ENCODE data around the gene CNTNAP5. TPM values are rescaled to one million over a fixed set of nuclear protein-coding genes. Genes with fewer than 3 reads are reported as not detected.

The CNTNAP5 gene
- total and polyA plus RNA-seq, 2 experiments from 2014 or later, result 0.28 TPM; not detected in 1

GRCh38 chr2:124639524-124639923 lies 614.4 kb downstream of the CNTNAP5 start:
- H3K27me3 ChIP-seq, result no peaks in the 10 kb centered on the region
- H3K4me1 ChIP-seq (ENCODE audit: insufficient read depth), result no peaks in the 10 kb centered on the region
- H3K4me2 ChIP-seq, result no peak overlapping the region
- H3K36me3 ChIP-seq (replicated peaks; ENCODE audit: insufficient read depth, low read depth), result no peaks in the 10 kb centered on the region
- H4K20me1 ChIP-seq (ENCODE audit: insufficient read depth, poor library complexity, severe bottlenecking), result no peaks in the 10 kb centered on the region
- TF ChIP-seq EZH2phosphoT487 (IDR thresholded peaks at IDR 0.05; ENCODE audit: low read depth, severe bottlenecking, unreplicated experiment), result no peak
- TF ChIP-seq CTCF (IDR thresholded peaks at IDR 0.05; ENCODE audit: poor library complexity), result no peak
- TF ChIP-seq EZH2 (IDR thresholded peaks at IDR 0.05; ENCODE audit: borderline replicate concordance), result no peak
- no peak overlapping the region for H3K27ac ChIP-seq
- H2AFZ ChIP-seq, result no peak overlapping the region
- DNase-seq (ENCODE audit: low spot score), result no peak
- no peak overlapping the region for H3K4me3 ChIP-seq
- WGBS (ENCODE audit: low lambda C conversion rate, missing lambda C conversion rate), result 83% methylated on average over 1 of the region's 1 CpG
- H3K9me2 ChIP-seq (replicated peaks; ENCODE audit: insufficient read depth), result no peaks in the 10 kb centered on the region
- no peaks in the 10 kb centered on the region for H3K9me3 ChIP-seq (ENCODE audit: low read depth)
- no peaks in the 10 kb centered on the region for H3K79me2 ChIP-seq

GRCh38 chr2:124640221-124640750 lies 615.2 kb downstream of the CNTNAP5 start:
- H3K4me1 ChIP-seq (ENCODE audit: insufficient read depth), result no peaks in the 10 kb centered on the region
- no peak overlapping the region for H3K4me2 ChIP-seq
- H3K79me2 ChIP-seq, result no peaks in the 10 kb centered on the region
- DNase-seq (ENCODE audit: low spot score), result no peak
- H3K4me3 ChIP-seq, result no peak overlapping the region
- H3K27me3 ChIP-seq, result no peaks in the 10 kb centered on the region
- no peak overlapping the region for H2AFZ ChIP-seq
- no peaks in the 10 kb centered on the region for H4K20me1 ChIP-seq (ENCODE audit: insufficient read depth, poor library complexity, severe bottlenecking)
- no peaks in the 10 kb centered on the region for H3K36me3 ChIP-seq (replicated peaks; ENCODE audit: insufficient read depth, low read depth)
- 86% methylated on average over 15 of the region's 15 CpGs for WGBS (ENCODE audit: low lambda C conversion rate, missing lambda C conversion rate)
- H3K27ac ChIP-seq, result no peak overlapping the region
- no peaks in the 10 kb centered on the region for H3K9me3 ChIP-seq (ENCODE audit: low read depth)
- TF ChIP-seq CTCF (IDR thresholded peaks at IDR 0.05; ENCODE audit: poor library complexity) (no peak), EZH2 (IDR thresholded peaks at IDR 0.05; ENCODE audit: borderline replicate concordance) (no peak), EZH2phosphoT487 (IDR thresholded peaks at IDR 0.05; ENCODE audit: low read depth, severe bottlenecking, unreplicated experiment) (no peak)
- no peaks in the 10 kb centered on the region for H3K9me2 ChIP-seq (replicated peaks; ENCODE audit: insufficient read depth)

- Histone ChIP-seq H3K36me3 (replicated peaks; ENCODE audit: insufficient read depth, low read depth) (no peaks in the 10 kb centered on the region), H3K4me3 (no peak overlapping the region), H3K9me2 (replicated peaks; ENCODE audit: insufficient read depth) (no peaks in the 10 kb centered on the region), H2AFZ (no peak overlapping the region), H3K27ac (no peak overlapping the region), H3K27me3 (no peaks in the 10 kb centered on the region), H4K20me1 (ENCODE audit: insufficient read depth, poor library complexity, severe bottlenecking) (no peaks in the 10 kb centered on the region), H3K4me2 (no peak overlapping the region), H3K9me3 (ENCODE audit: low read depth) (no peaks in the 10 kb centered on the region), H3K79me2 (no peaks in the 10 kb centered on the region), H3K4me1 (ENCODE audit: insufficient read depth) (no peaks in the 10 kb centered on the region)
- DNase-seq (ENCODE audit: low spot score), result no peak
- TF ChIP-seq EZH2 (IDR thresholded peaks at IDR 0.05; ENCODE audit: borderline replicate concordance) (no peak), CTCF (IDR thresholded peaks at IDR 0.05; ENCODE audit: poor library complexity) (no peak), EZH2phosphoT487 (IDR thresholded peaks at IDR 0.05; ENCODE audit: low read depth, severe bottlenecking, unreplicated experiment) (no peak)
- WGBS (ENCODE audit: low lambda C conversion rate, missing lambda C conversion rate), result 79% methylated on average over 4 of the region's 4 CpGs
These were observed 621.2 kb downstream of the CNTNAP5 start for GRCh38 chr2:124646166-124646815.
